HG03159 (cell line): ENCODE results near the gene PPP6R2.

ENCODE experiments used
- ATAC-seq: cut with Tn5 transposase; IDR thresholded peaks from one replicate; pipeline ENCODE4 v1.9.1; 2021; ENCODE audit warnings: mild to moderate bottlenecking, moderate library complexity; ENCODE audit not compliant: unreplicated experiment

Gene PPP6R2

GRCh38 chr22:50443801-50444625 lies 100.9 kb downstream of the PPP6R2 start:
- no peak for ATAC-seq

- no peak for ATAC-seq
Observed at GRCh38 chr22:50444663-50445062, 101.5 kb downstream of the PPP6R2 start.

GRCh38 chr22:50445071-50445879 lies 102.1 kb downstream of the PPP6R2 start:
- ATAC-seq, result no peak

GRCh38 chr22:50445880-50446707 lies 103.0 kb downstream of the PPP6R2 start:
- ATAC-seq, result no peak

GRCh38 chr22:50446708-50447575 lies 103.8 kb downstream of the PPP6R2 start:
- ATAC-seq, result no peak

GRCh38 chr22:50447576-50448551 lies 104.7 kb downstream of the PPP6R2 start:
- no peak for ATAC-seq

- ATAC-seq, result no peak
Observed at GRCh38 chr22:50452649-50453048, 109.5 kb downstream of the PPP6R2 start.

GRCh38 chr22:50454556-50455075 lies 111.5 kb downstream of the PPP6R2 start:
- ATAC-seq, result no peak

GRCh38 chr22:50455201-50455600 lies 112.1 kb downstream of the PPP6R2 start:
- ATAC-seq, result no peak

GRCh38 chr22:50456026-50456425 lies 112.9 kb downstream of the PPP6R2 start:
- no peak for ATAC-seq

- no peak for ATAC-seq
Observed at GRCh38 chr22:50456466-50457234, 113.5 kb downstream of the PPP6R2 start.

- no peak for ATAC-seq
Observed at GRCh38 chr22:50459016-50459415, 115.9 kb downstream of the PPP6R2 start.

GRCh38 chr22:50459496-50460140 lies 116.5 kb downstream of the PPP6R2 start:
- no peak for ATAC-seq

- ATAC-seq, result no peak
Observed at GRCh38 chr22:50460938-50461337, 117.8 kb downstream of the PPP6R2 start.

GRCh38 chr22:50461536-50461935 lies 118.4 kb downstream of the PPP6R2 start:
- no peak for ATAC-seq

- no peak for ATAC-seq
Observed at GRCh38 chr22:50461979-50462540, 118.9 kb downstream of the PPP6R2 start.

GRCh38 chr22:50463188-50463900 lies 120.2 kb downstream of the PPP6R2 start:
- ATAC-seq, result no peak
